Kidney tubule cell (primary cell): ENCODE measurements around the gene FOXK1.
A peak's percentile ranks its signal among the peaks of the same experiment; 100 is the strongest.

Source experiments
- DNase-seq: peaks from one replicate; pipeline ENCODE4 v3.0.0-alpha.2; 2018; ENCODE audit warnings: low spot score

The FOXK1 gene

GRCh38 chr7:4765776-4766490, 83.8 kb downstream of the FOXK1 start:
- no peak for DNase-seq

- DNase-seq, result no peak
Measured at GRCh38 chr7:4766666-4767519, 84.8 kb downstream of the FOXK1 start.

GRCh38 chr7:4768597-4769569, 86.8 kb downstream of the FOXK1 start:
- DNase-seq, result no peak

- no peak for DNase-seq
Measured at GRCh38 chr7:4769761-4770160, 87.7 kb downstream of the FOXK1 start.

- DNase-seq, result no peak
Measured at GRCh38 chr7:4770886-4771285, 88.8 kb downstream of the FOXK1 start.

GRCh38 chr7:4771737-4772136, 89.6 kb downstream of the FOXK1 start:
- no peak for DNase-seq

GRCh38 chr7:4772306-4772705, 90.2 kb downstream of the FOXK1 start:
- DNase-seq, result no peak

GRCh38 chr7:4774007-4774406, 91.9 kb downstream of the FOXK1 start:
- DNase-seq, result no peak

GRCh38 chr7:4774658-4775249, 92.7 kb downstream of the FOXK1 start:
- peak; percentile 65 for DNase-seq

GRCh38 chr7:4775250-4775847, 93.3 kb downstream of the FOXK1 start, which contains the start of gene AP5Z1:
Gene AP5Z1, plus strand, starts transcription at chr7:4775623. Its CDS starts 93 bp downstream, at chr7:4775716.
- peak; percentile 97 for DNase-seq

GRCh38 chr7:4775848-4776623, 93.9 kb downstream of the FOXK1 start:
- DNase-seq, result peak; percentile 63

- DNase-seq, result no peak
Measured at GRCh38 chr7:4779118-4779517, 97.0 kb downstream of the FOXK1 start.

GRCh38 chr7:4781366-4782069, 99.4 kb downstream of the FOXK1 start:
- no peak for DNase-seq

- no peak for DNase-seq
Measured at GRCh38 chr7:4782333-4783291, 100.5 kb downstream of the FOXK1 start.

- no peak for DNase-seq
Measured at GRCh38 chr7:4783292-4783652, 101.2 kb downstream of the FOXK1 start.

GRCh38 chr7:4783762-4784351, 101.8 kb downstream of the FOXK1 start:
- DNase-seq, result no peak

GRCh38 chr7:4784799-4785198, 102.7 kb downstream of the FOXK1 start:
- DNase-seq, result no peak

GRCh38 chr7:4785371-4785770, 103.3 kb downstream of the FOXK1 start:
- no peak for DNase-seq
